GM18511 (cell line): ENCODE results near the gene ALKBH3.

Source experiments
- ATAC-seq: cut with Tn5 transposase; IDR thresholded peaks from one replicate; pipeline ENCODE4 v1.9.1; 2021; ENCODE audit warnings: mild to moderate bottlenecking, moderate library complexity; ENCODE audit not compliant: unreplicated experiment

Gene ALKBH3

DNA sequence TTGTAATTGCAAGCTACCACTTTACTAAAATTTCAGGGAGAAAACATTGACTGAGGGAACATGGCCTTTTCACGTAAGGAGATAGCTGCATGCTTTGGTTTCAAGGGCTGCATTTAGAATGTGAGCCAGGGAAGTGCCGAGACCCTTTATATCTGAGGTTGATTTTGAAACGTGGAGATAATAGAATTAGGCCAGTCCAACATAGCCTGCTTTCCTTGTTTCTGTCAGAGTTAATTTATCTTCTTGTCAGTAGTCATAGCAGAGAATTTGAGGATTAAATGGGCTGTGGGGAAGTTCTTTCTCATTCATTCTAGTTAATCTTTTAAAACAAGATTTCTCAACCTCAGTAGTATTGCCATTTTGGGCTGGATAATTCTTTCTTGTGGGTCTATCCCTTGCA, 12.2 kb downstream of the ALKBH3 start:
- ATAC-seq = no peak

GRCh38 chr11:43894546-43894945, 13.9 kb downstream of the ALKBH3 start:
- no peak for ATAC-seq

DNA sequence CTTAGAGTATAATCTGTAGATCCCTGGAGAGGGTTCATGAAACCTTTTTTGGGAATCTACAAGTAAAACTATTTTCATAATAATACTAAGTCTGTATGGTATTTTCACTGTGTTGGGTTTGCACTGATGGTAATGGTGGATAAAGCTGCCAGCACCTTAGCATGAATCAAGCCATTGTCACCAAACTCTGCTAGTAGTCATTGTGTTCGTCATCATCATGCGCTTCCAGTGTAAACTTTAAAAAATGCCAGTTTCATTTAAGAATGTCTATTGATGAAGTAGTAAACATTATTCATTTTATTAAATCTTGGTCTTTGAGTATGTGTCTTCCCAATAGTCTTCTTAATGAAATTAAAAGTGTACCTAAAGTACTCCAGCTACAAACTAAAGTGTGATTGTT, 15.0 kb downstream of the ALKBH3 start:
- ATAC-seq = no peak

GRCh38 chr11:43898574-43898973, 17.9 kb downstream of the ALKBH3 start:
- ATAC-seq = no peak

DNA sequence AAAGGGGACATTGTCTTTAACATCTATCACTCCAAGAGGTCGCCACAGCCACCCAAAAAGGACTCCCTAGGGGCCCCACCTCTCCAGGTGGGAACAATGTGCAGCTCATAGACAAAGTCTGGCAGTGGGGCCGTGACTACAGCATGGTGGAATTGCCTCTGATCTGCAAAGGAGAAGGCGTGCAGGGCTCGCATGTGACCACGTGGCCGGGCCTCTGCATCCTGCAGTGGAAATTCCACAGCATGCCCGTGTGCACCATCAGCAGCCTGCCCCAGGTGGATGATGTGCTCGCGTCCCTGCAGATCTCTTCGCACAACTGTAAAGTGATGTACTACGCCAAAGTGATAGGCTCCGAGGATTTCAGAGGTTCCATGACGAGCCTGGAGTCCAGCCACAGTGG, 18.5 kb downstream of the ALKBH3 start:
- no peak for ATAC-seq

DNA sequence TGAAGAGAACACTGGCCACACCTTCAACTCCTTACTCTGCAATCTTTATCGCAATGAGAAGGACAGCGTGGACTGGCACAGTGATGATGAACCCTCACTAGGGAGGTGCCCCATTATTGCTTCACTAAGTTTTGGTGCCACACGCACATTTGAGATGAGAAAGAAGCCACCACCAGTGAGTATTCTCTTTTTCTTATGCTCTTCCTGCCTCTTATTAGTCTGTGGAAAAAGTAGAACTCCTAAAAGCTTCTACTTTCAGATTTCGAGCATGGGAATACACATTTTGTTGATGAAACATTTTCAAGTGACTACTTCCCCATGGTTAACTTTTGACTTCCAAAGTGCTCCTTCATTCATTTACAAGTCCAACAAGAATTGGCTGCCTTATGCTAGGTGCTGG, 20.9 kb downstream of the ALKBH3 start:
- ATAC-seq = no peak

DNA sequence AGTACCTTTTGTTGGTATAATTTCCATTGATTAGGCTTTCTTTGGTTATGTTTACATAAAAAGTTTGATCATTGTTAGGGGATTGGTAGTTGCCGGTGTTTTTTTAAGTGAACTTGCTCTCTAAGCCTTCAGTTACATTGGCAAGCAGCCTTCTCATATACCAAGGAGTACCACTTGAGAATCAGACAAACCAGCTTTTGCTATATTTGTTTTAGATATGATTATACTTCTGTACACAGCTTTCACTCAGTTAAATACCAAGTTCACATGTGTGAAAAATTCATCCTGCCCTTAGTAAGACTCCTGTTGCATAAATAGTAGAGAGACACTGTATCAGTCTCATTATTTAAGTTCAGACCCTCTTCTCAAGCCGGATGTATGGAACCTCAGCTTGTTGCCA, 22.4 kb downstream of the ALKBH3 start:
- no peak for ATAC-seq

- ATAC-seq = no peak
Measured at GRCh38 chr11:43903969-43904368, 23.3 kb downstream of the ALKBH3 start.

DNA sequence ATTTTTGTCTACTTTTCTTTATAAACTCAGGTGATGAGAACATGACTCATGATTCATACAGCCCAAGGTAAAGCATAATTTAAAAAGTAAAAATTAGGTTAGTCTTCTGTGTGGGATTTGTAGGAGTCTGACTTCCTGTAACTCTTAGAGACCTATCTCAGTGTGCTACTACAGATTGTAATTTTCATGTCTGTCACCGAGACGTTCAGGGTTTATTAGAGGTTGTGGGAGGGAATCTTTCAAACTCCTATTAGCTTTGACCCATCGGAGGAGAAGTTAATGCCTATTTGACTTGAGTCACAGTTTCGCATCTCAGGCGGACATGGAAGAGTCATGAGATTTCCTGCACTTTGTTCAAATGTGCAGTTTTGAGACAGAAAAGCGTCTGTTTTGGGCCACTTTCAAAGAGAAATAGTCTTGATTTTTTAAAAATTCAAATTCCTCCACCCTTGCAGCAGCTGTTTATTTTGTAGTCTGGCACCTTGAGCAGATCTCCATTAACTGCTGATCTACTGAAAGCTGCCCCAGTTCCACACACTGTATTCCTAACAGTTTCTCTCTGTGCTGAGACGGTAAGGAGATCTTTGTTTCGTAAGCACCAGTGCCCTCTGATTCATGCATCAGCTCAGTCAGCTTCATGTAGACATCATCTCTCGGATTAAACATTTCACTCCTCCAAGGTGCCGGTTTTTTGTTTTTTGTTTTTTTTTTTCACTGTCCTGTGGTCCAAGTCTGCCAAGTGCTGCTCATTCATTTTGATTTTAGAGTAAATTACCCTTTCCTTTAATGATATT, 24.3 kb downstream of the ALKBH3 start:
- no peak for ATAC-seq

DNA sequence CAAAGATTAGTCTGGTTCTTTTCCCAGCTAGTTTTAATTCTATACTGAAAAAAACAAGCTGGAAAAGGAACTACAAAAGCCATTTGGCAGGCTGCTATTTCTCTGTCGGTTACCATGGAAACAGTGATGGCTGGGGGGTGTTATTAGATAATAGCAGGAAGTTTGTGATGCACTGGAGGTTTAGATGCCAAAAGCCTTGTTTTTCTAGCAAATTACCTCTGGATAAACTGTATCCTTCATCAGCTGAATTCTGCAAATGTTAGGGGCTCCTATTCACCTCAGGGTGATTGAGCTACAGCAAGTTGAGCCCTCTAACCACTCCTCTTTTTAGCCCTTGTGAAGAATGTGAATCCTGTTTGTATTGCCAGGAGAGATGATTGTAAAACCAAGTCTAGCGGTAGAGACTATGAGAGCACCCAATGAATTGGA, 25.2 kb downstream of the ALKBH3 start:
- no peak for ATAC-seq

DNA sequence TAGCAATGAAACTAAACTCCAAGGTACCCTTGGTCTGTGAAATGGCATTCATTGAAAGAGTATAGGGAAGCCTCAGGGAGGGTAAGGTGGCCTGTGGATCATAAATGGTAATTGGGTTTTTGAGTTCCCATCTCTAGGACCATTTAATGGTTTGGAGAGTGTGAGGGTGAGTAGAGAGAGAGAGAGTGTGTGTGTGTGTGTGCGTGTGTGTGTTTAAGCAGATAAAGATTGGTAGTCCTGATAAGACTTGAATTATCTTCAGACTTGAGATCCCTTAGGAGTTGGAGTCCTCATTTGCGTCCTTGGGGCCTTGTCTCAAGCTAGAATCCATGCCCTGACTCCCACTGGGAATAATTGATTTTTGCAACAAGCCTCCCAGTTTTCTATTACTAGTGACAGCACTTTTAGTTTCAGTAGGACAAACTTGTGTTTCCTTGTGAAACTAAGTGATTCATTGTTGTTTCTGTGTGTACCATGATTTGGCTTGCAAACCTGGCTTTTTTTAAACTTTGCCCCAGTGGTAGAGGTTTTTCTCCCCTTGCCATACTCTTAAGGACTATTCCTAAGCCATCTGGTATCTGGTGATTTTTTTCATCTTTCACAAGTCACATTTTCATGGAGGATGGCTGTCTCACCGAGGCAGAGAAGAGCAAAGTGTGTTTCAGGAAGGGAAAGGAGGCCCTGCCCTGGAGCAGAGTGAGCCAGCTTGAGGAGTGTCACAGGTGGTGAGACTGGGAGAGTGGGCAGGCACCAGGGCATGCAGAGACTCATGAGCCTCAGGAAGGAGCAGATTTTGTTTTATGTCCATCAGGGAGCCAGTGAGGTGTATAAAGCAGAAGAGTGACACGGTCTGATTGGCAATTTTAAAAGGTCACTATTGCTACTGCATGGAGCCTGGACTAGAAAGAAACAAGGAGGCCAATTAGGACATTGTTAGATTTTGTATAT, 26.7 kb downstream of the ALKBH3 start:
- ATAC-seq = peak; percentile 67

GRCh38 chr11:43908191-43908590, 27.6 kb downstream of the ALKBH3 start:
- ATAC-seq = no peak

- no peak for ATAC-seq
Measured at GRCh38 chr11:43908683-43909082, 28.1 kb downstream of the ALKBH3 start.

- ATAC-seq = no peak
Measured at GRCh38 chr11:43913829-43914380, 33.3 kb downstream of the ALKBH3 start.

DNA sequence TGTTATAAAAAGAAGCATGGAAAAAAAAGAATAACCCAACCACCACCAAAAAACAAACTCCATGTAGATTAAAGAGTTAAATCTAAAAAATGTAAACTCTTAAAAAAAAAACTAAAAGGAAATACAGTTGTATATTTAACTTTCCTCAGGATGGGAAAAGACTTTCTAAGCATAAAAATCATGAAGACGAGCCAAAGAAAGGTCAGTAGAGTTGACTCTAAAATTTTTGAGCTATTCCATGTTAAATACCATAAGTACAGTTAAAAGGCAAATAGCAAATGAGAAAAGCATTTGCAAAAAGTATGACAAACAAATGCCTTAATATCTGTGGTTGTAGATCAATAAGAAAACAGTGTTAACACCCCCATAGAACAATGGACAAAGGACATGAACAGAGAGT, 33.8 kb downstream of the ALKBH3 start:
- ATAC-seq = no peak

DNA sequence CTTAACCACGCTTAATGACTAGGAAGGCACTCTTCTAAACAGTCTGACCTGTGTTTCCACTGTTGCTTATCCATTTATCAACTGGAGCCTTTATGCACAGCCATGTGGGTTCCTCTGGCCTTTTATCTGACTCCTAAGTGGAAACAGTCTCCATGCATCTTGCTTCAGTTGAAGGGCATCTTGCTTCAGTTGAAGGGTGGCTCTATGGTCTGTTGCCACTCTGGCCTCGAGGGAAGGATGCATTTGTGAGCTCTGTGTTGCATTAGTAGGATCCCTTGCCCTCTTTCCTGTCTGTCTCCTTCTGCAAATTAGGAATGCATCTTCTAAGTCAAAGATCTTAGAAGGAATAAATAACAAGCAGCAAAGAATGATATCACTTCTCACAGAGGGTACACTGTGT, 36.0 kb downstream of the ALKBH3 start:
- ATAC-seq = no peak

DNA sequence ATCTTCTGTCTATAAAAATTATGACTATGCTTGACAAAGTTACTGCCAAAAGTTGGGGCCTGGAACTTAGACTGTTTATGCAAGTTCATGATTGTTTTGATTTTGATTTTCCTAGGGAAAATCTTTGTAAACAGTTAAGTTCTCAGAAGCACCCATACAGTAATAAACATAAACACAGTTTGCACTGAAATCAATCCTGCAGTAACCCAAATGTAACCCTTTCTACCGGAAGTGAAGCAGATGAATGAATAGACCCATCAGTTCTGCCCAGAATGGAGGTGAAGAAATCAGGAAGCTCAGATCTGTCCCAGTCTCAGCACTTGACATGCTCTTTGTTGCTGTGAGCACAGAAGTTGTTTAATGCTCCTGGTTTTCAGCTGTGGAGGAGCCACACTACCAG, 37.2 kb downstream of the ALKBH3 start:
- ATAC-seq = no peak

DNA sequence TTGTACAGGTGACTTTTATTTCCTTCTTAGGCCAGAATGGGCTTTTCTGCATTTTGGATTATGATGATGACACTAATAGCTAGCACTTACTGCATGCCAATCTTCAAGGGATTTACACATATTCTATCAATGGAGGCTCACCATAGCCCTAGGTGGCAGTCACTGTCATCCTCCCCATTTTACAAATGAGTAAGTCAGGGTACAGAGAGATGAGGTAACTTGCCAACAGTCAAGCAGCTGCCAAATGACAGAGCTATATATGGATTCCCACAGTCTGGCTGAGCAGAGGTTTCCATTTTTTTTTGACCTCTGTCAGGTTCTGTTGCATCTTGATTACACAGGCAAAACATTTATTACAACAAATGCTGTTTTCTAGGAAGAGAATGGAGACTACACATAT, 38.0 kb downstream of the ALKBH3 start:
- no peak for ATAC-seq

DNA sequence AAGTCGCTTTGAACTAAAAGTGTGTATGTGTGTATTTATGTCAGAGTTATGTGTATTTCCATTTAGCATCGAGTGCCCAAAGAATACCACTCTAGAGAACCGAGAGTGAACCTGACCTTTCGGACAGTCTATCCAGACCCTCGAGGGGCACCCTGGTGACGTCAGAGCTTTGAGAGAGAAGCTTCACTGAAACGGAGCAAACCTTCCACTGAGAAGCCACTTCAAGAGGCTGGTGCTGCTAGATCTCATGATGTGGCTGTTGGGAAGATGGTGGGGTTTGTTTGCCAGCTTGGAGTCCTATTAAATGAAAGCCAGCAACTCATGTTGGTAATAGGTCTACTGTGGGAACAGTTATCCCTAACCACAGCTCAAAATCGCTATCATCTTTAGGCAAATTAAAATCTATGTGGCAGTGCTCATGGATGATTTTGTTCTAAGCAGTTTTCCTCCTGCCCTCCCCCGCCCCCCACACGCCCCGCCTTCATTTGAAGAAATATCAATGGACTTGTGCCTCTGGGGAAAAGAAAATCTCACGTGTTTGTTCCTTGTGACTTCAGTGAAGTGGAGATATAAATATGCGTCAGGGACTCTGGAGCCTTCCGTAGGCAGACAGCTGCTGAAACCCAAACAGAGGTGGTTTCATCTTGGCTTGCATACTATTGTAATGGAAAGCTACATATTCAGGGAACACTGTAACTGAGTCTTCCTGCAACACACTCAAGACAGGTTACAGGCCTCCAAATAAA, 39.4 kb downstream of the ALKBH3 start:
- no peak for ATAC-seq

- ATAC-seq = no peak
Measured at GRCh38 chr11:43920598-43921419, 40.2 kb downstream of the ALKBH3 start.
